Osteoblast (primary cell): ENCODE measurements around the gene OSGIN1. TPM values are rescaled to one million over a fixed set of nuclear protein-coding genes. Genes with fewer than 3 reads are reported as not detected.

ENCODE experiments used
- DNase-seq: peaks from one replicate; pipeline ENCODE4 v3.0.0; 2011; ENCODE audit warnings: low spot score, mixed read lengths; ENCODE audit not compliant: insufficient read length; ENCODE audit errors: missing footprints
- H2AFZ ChIP-seq: 2 replicates; pipeline ENCODE4 v1.6.0; 2011; ENCODE audit warnings: mild to moderate bottlenecking, low read length
- H3K27ac ChIP-seq: 2 replicates; pipeline ENCODE4 v1.5.1; 2011; ENCODE audit warnings: mild to moderate bottlenecking, low read depth, low read length, moderate library complexity
- H3K27me3 ChIP-seq: 2 replicates; pipeline ENCODE4 v1.6.0; 2012; ENCODE audit warnings: mild to moderate bottlenecking, control low read depth, inconsistent platforms, low read length, moderate library complexity; ENCODE audit not compliant: insufficient read depth
- H3K36me3 ChIP-seq: 2 replicates; pipeline ENCODE4 v1.5.1; 2011; ENCODE audit warnings: mild to moderate bottlenecking, low read length, control low read depth, moderate library complexity; ENCODE audit not compliant: insufficient read depth
- H3K4me1 ChIP-seq: 2 replicates; pipeline ENCODE4 v1.5.1; 2011; ENCODE audit warnings: mild to moderate bottlenecking, low read length, control low read depth, moderate library complexity; ENCODE audit not compliant: insufficient read depth
- H3K4me2 ChIP-seq: 2 replicates; pipeline ENCODE4 v1.6.0; 2011; ENCODE audit warnings: mild to moderate bottlenecking, low read length; ENCODE audit not compliant: insufficient read depth
- H3K4me3 ChIP-seq: fragments of 200-600 bp; sonication (generic); 3 replicates; pipeline ENCODE4 v1.5.1; 2012; ENCODE audit warnings: mild to moderate bottlenecking, low read length, inconsistent platforms; ENCODE audit not compliant: insufficient read depth
- H3K79me2 ChIP-seq: 2 replicates; pipeline ENCODE4 v1.6.0; 2012; ENCODE audit warnings: mild to moderate bottlenecking, low read length, control low read depth, inconsistent platforms; ENCODE audit not compliant: insufficient read depth
- H3K9me3 ChIP-seq: 2 replicates; pipeline ENCODE4 v1.5.1; 2011; ENCODE audit warnings: low read depth, low read length, control low read depth
- H4K20me1 ChIP-seq: 2 replicates; pipeline ENCODE4 v1.6.0; 2012; ENCODE audit warnings: mild to moderate bottlenecking, low read length, control low read depth; ENCODE audit not compliant: insufficient read depth
- total RNA-seq: library from RNA; depleted of rRNA; stranded (reverse); fragments of >200 nt; gene quantifications from 2 replicates; pipeline ENCODE4 v1.2.3, GENCODE V29; 2012
- TF ChIP-seq, protein P1 (sequence below): IDR thresholded peaks from 2 replicates; pipeline ENCODE4 v1.5.1; 2011; ENCODE audit warnings: mild to moderate bottlenecking, low read depth, low read length, moderate library complexity; ENCODE audit errors: extremely low read depth

Gene OSGIN1
- total RNA-seq, 1 donor = 3.6 TPM

DNA sequence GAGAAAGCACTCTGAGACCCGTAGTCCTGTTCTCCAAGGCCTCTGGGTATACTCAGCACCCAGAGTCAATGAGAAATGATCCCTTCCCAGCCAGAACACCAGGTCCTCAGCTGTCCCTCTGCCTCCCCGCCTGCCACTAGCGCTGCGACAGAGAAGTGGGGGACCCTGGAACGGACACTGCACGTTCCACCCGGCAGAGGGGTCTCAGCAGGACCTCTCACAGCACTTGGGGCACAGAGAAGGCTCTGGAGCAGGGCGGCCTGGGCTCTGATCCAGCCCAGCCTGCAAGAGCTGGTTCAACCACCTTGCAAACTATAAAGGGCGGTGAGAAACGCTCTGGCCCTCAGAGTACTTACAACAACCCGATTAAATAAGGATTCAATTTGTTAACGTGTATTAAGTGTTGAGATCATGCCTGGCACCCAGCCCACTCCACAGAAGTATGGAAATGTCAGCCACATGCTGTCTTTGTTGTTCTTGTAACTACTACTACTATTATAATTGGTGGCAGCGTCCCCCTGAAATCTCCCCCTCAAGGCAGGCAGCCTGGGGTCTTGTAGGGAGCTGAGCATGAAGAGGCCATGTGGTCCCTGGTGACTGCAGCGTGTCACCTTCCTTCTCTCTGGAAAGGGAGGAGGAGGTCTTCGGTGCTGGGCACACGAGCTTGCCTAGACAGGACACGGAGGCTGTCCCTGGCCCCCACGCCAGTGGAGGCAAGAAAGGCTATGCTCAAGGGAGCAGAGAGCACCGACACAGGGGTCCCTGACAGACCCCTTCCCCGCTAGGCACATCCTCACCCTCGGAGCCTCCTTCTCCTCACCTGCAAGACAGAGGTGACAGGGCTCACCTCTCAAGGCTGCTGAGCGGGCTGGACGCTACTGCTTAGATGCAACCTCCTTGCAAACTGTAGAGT, 2.4 kb downstream of the OSGIN1 start:
- Histone ChIP-seq H3K4me2 (peak overlapping the region; percentile 95), H3K9me3 (no peaks in the 10 kb centered on the region), H4K20me1 (peaks cover 11% of the 10 kb centered on the region), H3K27ac (no peak overlapping the region), H3K36me3 (peaks cover 25% of the 10 kb centered on the region), H2AFZ (no peak overlapping the region), H3K4me3 (no peak overlapping the region), H3K4me1 (peaks cover 22% of the 10 kb centered on the region), H3K79me2 (peaks cover 24% of the 10 kb centered on the region), H3K27me3 (no peaks in the 10 kb centered on the region)
- TF ChIP-seq, protein P1, sequence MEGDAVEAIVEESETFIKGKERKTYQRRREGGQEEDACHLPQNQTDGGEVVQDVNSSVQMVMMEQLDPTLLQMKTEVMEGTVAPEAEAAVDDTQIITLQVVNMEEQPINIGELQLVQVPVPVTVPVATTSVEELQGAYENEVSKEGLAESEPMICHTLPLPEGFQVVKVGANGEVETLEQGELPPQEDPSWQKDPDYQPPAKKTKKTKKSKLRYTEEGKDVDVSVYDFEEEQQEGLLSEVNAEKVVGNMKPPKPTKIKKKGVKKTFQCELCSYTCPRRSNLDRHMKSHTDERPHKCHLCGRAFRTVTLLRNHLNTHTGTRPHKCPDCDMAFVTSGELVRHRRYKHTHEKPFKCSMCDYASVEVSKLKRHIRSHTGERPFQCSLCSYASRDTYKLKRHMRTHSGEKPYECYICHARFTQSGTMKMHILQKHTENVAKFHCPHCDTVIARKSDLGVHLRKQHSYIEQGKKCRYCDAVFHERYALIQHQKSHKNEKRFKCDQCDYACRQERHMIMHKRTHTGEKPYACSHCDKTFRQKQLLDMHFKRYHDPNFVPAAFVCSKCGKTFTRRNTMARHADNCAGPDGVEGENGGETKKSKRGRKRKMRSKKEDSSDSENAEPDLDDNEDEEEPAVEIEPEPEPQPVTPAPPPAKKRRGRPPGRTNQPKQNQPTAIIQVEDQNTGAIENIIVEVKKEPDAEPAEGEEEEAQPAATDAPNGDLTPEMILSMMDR = no peak
- DNase-seq = peak; percentile 70

DNA sequence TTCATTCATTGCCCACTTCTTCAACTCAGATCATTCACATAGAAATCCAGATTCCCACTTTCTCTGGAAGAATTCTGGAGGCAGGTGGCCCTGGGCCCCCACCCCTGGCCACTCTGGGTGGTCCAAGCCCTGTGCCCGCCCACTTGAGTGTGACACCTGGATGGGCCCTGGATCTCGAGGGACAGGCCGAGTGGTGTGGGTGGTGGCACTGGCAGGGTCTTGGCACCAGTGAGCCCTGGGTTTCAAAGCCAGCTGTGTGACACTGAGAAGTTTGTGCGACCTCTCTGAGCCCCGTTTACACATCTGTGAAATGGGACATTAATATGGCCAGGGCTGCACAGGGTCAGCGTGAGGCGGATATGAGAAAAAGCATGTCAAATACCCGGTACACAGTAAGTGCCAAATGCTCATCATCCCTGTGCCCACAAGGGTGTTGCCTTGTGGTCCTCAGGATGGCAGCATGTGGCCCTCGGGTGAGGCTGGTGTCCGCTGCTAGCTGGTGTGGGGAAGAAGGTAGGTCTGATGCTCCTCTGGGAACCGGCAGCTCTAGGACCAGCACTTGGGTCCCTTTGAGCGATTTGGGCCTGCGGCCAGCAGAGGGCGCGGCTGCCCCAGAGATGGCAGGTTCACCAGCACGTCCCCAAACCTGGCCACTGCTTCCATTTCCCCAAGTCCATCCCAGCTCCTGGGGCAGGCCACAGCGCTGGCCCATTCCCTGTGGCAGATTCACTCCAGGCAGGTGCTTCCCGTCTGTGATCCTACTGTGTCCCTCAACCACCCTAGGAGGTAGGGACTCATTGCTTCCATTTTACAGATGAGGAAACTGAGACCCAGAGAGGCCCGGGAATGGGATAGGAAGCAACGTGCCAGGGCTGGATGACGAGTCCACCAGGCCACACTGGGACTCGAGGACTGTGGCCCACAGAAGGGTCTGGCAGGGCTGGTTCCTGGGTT, 3.6 kb downstream of the OSGIN1 start:
- Histone ChIP-seq H3K36me3 (peaks cover 27% of the 10 kb centered on the region), H4K20me1 (peaks cover 11% of the 10 kb centered on the region), H3K27me3 (no peaks in the 10 kb centered on the region), H3K9me3 (no peaks in the 10 kb centered on the region), H2AFZ (no peak overlapping the region), H3K4me1 (peaks cover 22% of the 10 kb centered on the region), H3K79me2 (peaks cover 24% of the 10 kb centered on the region), H3K27ac (no peak overlapping the region), H3K4me3 (no peak overlapping the region), H3K4me2 (no peak overlapping the region)
- TF ChIP-seq, protein P1 = peak; percentile 78
- peak; percentile 94 for DNase-seq

GRCh38 chr16:83957296-83957855, 4.3 kb downstream of the OSGIN1 start:
- Histone ChIP-seq H3K9me3 (no peaks in the 10 kb centered on the region), H3K27me3 (no peaks in the 10 kb centered on the region), H3K4me3 (no peak overlapping the region), H2AFZ (no peak overlapping the region), H3K4me2 (no peak overlapping the region), H3K27ac (no peak overlapping the region), H3K4me1 (peaks cover 22% of the 10 kb centered on the region), H3K79me2 (peaks cover 24% of the 10 kb centered on the region), H3K36me3 (peaks cover 27% of the 10 kb centered on the region), H4K20me1 (peaks cover 11% of the 10 kb centered on the region)
- peak; percentile 76 for DNase-seq
- TF ChIP-seq, protein P1 = no peak
